Stimulated activated CD8-positive, alpha-beta memory T cell treated with anti-CD3 and anti-CD28 coated beads, Interleukin-2, amount 100 ng/mL, for 48 hours (primary cell): Measurements from ENCODE around the gene TMUB2.

Source experiments
- DNase-seq, 2 donors: peaks; one replicate each; pipeline ENCODE4 v3.0.0-alpha.2; 2020; ENCODE audit warnings: low read depth in 2 of 2

Gene TMUB2

DNA sequence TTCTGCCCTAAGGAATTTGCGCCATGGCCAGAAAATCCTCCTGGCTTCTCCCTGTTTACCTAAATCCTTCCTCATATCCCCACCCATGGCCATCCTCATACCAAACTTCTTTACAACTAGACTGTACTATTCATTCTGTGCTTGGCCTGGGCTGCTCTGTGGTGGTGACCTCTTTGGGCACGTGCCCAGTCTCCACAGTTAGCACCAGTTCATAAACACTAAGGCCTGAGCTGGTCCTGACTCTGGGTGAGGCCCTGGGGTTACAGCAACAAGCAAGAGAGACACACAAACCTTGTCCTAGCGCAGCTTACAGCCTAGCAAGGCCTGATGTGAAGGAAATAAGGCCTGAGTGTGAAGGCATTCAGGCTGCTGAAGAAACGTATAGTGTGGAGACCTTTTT, 16.0 kb downstream of the TMUB2 start:
- no peak for DNase-seq

DNA sequence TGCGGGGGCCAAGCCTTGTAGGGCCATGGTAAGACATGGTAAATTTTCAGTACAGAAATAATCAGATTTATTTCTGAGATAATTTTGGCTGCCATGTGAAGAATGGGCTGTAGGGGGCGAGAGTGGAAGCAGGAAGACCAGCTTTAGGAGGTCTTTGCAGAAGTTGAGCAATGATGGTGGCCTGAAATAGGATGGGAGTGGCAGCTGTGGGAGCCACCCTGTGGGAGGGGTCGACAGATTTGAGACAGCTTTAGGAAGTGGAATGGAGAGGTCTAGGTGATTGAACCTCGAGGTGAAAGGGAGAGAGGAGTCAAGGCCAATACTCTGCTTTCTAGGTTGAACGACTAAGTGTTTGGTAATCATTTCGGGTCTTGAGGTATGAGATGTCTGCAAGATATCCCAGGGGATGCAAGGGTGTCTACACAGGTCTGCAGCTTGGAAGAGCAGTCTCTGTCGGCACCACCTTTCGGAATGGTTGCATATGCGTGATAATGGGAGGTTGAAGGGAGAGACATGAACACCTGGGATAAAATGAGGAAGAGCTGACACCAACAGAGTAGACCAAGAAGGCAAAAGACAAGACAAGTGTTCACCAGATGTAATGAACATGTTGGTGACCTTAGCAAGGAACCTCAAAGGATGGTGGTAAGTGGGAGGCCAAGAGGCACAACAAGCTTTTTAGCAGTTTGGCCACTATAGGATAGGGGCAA, 17.1 kb downstream of the TMUB2 start:
- no peak for DNase-seq

DNA sequence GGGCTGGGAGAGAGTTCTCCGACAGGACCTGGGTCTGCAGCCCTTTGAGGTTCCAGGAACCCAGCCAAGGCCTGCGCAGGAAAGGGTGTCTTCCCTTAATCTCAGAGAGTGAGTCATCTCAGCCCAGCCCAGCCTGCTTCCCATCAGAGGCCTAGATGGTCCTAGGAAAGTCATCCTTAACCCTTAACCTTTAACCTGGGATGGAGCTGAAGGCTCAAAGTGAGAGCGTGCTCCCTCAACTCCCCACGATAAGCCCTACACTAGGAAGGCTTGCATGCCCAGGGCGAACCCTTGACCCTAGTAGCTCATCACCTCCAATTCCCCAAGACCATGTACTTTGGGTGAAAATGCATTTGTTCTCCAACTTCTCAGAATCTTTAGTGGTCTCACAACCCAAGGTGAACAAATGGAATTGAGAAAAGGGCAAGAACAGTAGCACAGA, 17.7 kb downstream of the TMUB2 start:
- no peak for DNase-seq

DNA sequence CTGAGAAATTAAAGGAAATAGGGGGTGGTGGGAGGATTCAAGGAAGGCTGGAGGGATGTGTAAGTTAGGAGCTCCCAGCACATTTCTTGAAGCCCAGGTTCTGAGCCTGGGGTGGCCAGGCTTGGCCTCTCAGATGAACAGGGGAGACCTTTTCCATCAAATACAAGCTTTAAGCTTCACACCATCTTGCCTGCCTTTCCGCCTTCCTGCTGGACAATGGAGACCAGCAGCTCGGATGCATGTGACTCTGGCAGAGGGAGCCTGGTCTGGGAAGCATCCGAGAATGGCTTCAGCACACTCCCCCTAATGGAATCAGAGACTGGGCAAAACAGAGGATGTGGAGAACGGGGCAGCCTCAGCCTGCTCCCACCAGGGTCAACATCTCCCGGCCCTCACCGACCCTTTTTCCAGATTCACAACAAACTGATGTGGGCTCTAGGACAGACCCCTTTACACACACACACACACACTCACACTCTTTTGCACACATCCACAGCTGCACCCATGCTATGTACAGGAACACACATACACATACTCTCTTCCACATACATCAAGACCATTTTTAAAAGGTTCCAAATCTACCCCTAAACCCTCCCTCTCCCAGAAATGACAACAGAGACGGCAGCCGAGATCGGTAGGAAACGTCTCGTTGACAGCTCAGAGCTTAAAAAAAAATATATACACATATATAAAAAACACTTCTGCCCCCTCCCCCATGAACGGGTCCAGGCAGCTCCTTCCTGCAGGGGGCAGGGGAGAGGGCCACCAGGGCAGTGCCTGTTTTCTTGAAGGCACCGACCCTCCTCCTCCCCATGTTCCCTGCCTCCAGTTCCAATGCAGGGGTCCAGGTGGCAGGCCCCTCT, 19.4 kb downstream of the TMUB2 start:
- DNase-seq = no peak

- DNase-seq = no peak
These were observed 20.0 kb downstream of the TMUB2 start for GRCh38 chr17:44206825-44207155.

- no peak for DNase-seq
These were observed 20.5 kb downstream of the TMUB2 start for GRCh38 chr17:44207319-44207718.

GRCh38 chr17:44207743-44208142, 21.0 kb downstream of the TMUB2 start:
- DNase-seq = no peak

DNA sequence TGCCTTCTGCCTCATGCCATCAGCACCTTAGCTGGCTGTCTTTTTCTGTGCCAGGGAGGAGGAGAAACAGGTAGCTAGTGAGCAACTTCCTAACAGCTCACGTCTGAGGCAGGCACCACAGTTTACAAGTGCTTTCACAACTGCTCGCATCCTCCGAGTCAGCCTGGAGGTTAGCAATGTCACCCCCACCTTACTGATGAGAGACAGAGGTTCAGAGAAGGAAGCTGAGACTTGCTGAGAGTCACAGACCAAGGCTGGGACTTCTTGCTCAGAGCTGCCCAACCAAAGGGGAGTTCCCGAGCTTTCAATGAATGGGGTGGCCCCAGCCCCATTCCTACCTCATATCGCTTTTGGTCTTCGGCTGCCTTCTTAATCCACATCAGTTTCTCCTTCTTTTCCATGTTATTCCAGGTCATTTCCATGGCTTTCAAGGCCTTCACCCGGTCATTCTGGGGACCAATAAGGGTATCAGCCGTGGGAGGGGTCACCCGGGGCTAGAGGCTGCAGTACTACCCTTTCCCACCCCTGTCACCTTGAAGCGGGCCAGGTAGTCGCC, 23.1 kb downstream of the TMUB2 start:
- DNase-seq = no peak

- DNase-seq = peak; percentile 89 to 90
These were observed 23.8 kb downstream of the TMUB2 start for GRCh38 chr17:44210342-44211192.

GRCh38 chr17:44211281-44212265, 24.8 kb downstream of the TMUB2 start:
- DNase-seq = no peak

- DNase-seq = no peak
These were observed 26.0 kb downstream of the TMUB2 start for GRCh38 chr17:44212507-44213402.

GRCh38 chr17:44213403-44214229, 26.8 kb downstream of the TMUB2 start:
- no peak for DNase-seq

DNA sequence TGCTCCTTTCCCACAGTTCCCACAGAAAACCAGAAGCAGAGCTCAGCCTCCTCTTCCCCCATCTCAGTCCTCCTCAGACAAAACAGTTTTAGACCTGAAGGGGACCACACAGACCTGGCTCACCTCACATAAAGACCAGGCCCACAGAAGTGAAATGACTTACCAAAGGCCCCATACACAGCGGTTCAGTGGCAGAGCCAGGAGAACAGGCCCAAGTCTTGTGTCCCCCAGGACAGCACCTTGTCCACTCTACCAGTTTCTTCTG, 27.4 kb downstream of the TMUB2 start:
- DNase-seq = no peak

DNA sequence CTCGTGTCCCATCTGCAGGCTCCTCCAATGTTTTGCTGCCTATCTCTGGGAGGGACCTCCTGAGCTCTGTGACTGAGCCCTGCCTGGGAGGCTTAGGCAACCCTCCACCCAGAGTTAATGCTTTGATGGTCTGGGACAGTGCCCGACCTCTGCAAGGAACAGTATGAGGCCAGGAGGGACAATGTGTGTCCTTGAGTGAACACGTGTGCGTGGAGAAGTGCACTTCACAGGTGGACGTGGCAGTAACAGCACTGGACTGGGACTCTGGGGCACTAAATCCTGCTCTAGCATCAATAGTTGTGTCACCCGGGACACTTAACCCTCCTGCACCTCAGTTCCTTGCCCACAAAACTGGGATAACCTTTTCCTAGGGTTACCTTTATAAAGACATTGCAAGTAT, 28.1 kb downstream of the TMUB2 start:
- DNase-seq = no peak

GRCh38 chr17:44216173-44216572, 29.4 kb downstream of the TMUB2 start:
- no peak for DNase-seq

DNA sequence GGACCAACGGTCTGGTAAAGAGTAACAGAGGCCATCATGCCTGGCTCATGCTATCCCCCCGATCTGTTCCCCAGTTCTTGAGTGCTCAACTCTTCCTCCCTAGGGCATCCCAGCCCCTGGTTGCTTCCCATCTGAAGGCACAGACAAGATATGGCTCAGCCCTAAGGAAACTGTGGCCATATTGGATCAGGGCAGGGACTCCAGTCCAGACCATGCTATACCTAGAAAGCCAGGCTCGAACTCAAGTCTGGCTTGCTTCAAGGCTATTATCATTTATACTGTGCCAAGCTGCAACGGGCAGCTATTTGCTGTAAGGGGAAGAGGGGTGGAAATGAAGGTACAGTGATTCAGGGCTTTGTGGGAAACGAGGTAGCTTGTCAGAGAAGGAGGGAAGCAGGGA, 29.9 kb downstream of the TMUB2 start:
- DNase-seq = no peak

DNA sequence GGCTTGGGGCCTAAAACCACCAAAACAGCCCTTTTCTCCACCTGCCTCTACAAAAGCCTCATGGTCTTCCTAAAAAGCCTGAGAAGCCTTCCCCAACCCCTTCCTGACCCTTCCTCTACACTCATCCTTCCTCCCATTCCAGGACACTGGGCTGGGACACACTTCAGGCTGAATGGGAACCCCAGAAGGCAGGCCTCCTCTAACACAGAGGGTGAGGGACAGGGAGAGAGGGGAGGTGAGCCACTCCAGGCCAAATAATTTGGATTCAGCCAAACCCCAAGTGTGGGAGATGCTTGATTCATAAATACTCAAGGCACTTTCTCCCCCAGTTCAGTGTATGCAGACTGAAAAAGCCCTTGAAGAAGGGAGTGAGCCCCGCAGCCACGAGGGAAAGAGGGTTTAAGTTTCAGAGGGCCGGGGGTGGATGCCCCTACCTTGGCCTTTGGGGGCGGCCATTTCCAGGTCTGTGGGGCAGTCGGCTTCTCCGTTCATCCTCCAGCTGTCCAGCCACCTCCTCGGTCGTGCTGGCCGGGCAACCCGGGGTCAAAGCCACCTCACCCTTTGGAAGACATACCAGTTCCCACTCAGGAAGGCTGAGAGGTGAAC, 31.1 kb downstream of the TMUB2 start:
- DNase-seq = no peak

GRCh38 chr17:44218344-44219107, 31.8 kb downstream of the TMUB2 start:
- peak; percentile 78 to 90 for DNase-seq
